ENCODE measurements around the gene VKORC1L1. TPM values are rescaled to one million over a fixed set of nuclear protein-coding genes. Genes with fewer than 3 reads are reported as not detected.
"Not testable (repeated sequence)": the region's sequence is repeated elsewhere in the genome, so short reads cannot be mapped to it uniquely, and the experiment has no call there.

VKORC1L1 gene
- polyA plus RNA-seq, 2 of the 4 experiments (the other 2 are of a cell fraction): 28.3 to 36.7 TPM

DNA sequence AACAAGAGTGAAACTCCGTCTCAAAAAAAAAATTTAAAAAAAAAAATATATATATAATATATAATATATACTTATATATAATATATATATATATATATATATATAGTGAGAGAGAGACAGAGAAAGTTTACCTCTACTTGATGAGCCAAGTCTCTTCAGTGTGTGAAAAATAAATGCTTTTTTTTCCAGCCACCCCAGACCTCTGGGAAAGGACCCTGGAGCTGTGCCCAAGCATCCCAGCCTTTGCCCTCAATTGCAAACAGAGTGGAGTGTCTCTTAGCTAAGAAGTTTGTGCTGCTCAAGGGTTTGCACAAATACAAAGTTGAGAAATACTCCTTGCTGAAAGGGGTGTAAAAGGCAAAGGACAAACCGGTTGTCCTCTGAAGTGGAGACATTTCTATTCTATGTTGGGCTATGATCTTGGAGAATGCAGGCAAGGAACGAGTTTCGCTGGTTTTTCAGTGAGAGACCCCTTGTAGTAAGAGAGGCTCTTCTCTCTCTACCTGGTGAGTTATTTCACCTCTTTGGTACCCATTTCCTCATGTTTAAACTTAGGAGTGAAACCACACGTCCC is 15.5 kb upstream of the VKORC1L1 start:
- H3K4me2 ChIP-seq; ATAC-seq; H3K27ac ChIP-seq; H3K4me3 ChIP-seq; H3K4me1 ChIP-seq; CTCF ChIA-PET; H3K9me3 ChIP-seq; POLR2A ChIA-PET; DNase-seq (ENCODE audit: low read depth in 1 of 2, low spot score in 1 of 2); FAIRE-seq: not testable (repeated sequence)
- 51% methylated on average over 4 of the region's 5 CpGs for WGBS (ENCODE audit: missing lambda C conversion rate)

DNA sequence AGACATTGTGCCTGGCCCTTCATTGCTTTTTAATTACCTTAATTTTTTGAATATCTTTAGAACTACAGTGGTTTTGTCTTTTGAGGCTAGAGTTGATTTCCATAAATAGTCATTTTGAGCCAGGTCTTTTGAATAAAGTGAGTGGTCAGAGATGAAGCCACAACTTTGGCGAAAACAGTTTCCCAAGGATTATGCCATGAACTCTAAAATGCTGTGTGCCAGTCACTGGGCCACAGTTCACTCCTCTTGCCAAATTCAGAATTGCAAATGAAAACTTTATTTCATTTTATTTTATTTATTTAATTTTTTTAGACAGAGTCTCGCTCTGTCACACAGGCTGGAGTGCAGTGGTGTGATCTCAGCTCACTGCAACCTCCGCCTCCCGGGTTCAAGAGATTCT is 14.2 kb upstream of the VKORC1L1 start:
- H3K27ac ChIP-seq; POLR2A ChIA-PET; DNase-seq (ENCODE audit: low read depth in 1 of 2, low spot score in 1 of 2); H3K9me3 ChIP-seq; ATAC-seq; FAIRE-seq; H3K4me1 ChIP-seq; H3K4me2 ChIP-seq; H3K4me3 ChIP-seq: not testable (repeated sequence)
- 93% methylated on average over 4 of the region's 4 CpGs for WGBS (ENCODE audit: missing lambda C conversion rate)
- CTCF ChIA-PET: interaction anchor here (0.6 kb wide), 1 partner anchor 9 kb away, joined by 3 read pairs; no protein-coding TSS in a partner anchor

DNA sequence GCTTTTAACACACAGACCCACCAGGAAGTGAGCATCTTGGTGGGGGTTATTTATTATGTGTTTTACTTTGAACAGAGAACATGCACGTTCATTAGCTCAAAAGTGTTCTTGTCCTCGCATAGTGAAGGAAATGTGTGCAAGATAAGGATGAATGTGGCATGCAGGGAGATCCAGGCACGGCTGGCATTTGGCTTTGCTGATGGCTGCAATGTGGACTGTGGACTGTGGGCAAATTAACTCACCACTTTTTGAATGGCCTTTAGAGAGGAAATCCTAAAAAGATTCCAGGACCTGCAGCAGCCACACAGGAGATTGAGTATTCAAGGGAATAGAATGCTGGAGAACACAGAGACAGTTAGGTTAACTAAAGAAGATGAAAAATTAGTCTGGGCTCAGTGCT is 6.6 kb upstream of the VKORC1L1 start:
- POLR2A ChIA-PET, ATAC-seq: not testable (repeated sequence)

DNA sequence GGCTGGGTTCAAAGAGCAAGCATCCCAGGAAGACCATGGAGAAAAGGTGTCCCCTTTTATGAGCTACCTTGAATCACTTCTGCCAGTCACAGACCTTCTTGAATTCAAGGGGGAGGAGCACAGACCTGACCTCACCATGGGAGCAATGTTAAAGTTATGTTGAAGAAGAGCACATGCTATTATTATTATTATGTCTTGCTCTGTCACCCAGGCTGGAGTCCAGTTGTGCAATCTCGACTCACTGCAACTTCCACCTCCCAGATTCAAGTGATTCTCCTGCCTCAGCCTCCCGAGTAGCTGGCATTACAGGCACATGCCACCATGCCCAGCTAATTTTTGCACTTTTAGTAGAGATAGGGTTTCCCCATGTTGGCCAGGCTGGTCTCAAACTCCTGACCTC is 5.2 kb upstream of the VKORC1L1 start:
- POLR2A ChIA-PET; H3K9me3 ChIP-seq; ATAC-seq; H3K27ac ChIP-seq; H3K4me2 ChIP-seq; DNase-seq (ENCODE audit: low read depth in 1 of 2, low spot score in 1 of 2); H3K4me3 ChIP-seq; FAIRE-seq: not testable (repeated sequence)
- CTCF ChIA-PET: interaction anchor here (0.9 kb wide), 1 partner anchor 9 kb away, joined by 3 read pairs; no protein-coding TSS in a partner anchor
- peaks cover 12% of the 10 kb centered on the region for H3K4me1 ChIP-seq
- 74% methylated on average over 2 of the region's 2 CpGs for WGBS (ENCODE audit: missing lambda C conversion rate)

More for the DNA sequence above, 6.6 kb upstream of the VKORC1L1 start:
- H3K4me1 ChIP-seq; DNase-seq (ENCODE audit: low read depth in 1 of 2, low spot score in 1 of 2); H3K4me3 ChIP-seq; H3K9me3 ChIP-seq; FAIRE-seq; CTCF ChIA-PET; H3K27ac ChIP-seq; H3K4me2 ChIP-seq: not testable (repeated sequence)
- 51% methylated on average over 3 of the region's 3 CpGs for WGBS (ENCODE audit: missing lambda C conversion rate)

DNA sequence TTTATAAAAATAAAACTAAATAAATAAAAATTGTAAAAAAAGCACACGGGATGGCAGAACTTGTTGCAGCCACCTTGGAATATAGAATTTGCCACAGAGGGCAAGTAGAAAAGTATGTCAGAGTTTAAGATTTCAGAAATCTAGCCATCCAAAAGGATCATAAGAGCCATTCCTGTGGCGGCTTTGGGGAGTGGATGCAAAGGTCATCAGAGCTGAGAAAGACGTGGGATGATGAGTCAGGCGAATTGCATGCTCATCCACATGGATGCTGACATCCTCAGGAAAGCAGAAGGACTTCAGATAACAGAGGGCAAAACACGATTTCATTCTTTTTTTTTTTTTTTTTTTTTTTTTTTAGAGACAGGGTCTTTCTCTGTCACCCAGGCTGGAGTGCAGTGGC is 3.6 kb upstream of the VKORC1L1 start:
- DNase-seq (ENCODE audit: low read depth in 1 of 2, low spot score in 1 of 2) (peak in 1 of 2 experiments; percentile 57), ATAC-seq (peak; percentile 53 to 57; a peak in 4 of 6 replicates)
- POLR2A ChIA-PET; FAIRE-seq; H3K4me3 ChIP-seq; CTCF ChIA-PET; H3K9me3 ChIP-seq; TF ChIP-seq FOSL2 (IDR thresholded peaks at IDR 0.05): not testable (repeated sequence)
- Histone ChIP-seq H3K4me1 (peaks cover 12% of the 10 kb centered on the region), H3K27ac (peak overlapping the region; percentile 43 to 70; a peak in 5 of 6 replicates), H3K4me2 (peak overlapping the region; percentile 65)
- TF ChIP-seq FOSL2 (CRISPR knock-in tag; IDR thresholded peaks at IDR 0.05): peak; percentile 60
- peak; percentile 69 for TF ChIP-seq MAFK (IDR thresholded peaks at IDR 0.05; ENCODE audit: partially characterized antibody)
- 16% methylated on average over 5 of the region's 5 CpGs for WGBS (ENCODE audit: missing lambda C conversion rate)

DNA sequence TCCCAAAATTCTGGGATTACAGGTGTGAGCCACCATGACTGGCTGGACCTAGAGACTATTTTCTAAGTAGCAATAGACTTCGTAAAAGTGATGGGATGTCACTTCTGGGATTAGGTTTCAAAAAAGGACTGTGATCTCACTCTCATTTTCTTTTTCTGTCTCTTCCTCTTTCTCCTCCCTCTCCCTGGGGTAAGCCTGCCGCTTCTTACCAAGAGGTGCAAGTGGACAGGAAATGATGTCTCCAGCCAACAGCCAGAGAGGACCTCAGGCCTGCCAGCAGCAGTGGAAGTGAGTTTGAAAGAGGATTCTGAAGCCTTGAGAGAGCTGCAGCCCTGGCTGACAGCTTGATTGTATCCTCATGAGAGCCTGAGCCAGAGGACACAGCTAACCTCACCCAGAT is 1.4 kb upstream of the VKORC1L1 start:
- Histone ChIP-seq H3K27ac (peak overlapping the region in 1 of 2 experiments; percentile 88; a peak in 1 of 6 replicates), H3K4me1 (peaks cover 22% of the 10 kb centered on the region)
- H3K9me3 ChIP-seq; H3K4me2 ChIP-seq; CTCF ChIA-PET; ATAC-seq; DNase-seq (ENCODE audit: low read depth in 1 of 2, low spot score in 1 of 2); POLR2A ChIA-PET; H3K4me3 ChIP-seq; FAIRE-seq: not testable (repeated sequence)
- WGBS (ENCODE audit: missing lambda C conversion rate): 89% methylated on average over 2 of the region's 2 CpGs

DNA sequence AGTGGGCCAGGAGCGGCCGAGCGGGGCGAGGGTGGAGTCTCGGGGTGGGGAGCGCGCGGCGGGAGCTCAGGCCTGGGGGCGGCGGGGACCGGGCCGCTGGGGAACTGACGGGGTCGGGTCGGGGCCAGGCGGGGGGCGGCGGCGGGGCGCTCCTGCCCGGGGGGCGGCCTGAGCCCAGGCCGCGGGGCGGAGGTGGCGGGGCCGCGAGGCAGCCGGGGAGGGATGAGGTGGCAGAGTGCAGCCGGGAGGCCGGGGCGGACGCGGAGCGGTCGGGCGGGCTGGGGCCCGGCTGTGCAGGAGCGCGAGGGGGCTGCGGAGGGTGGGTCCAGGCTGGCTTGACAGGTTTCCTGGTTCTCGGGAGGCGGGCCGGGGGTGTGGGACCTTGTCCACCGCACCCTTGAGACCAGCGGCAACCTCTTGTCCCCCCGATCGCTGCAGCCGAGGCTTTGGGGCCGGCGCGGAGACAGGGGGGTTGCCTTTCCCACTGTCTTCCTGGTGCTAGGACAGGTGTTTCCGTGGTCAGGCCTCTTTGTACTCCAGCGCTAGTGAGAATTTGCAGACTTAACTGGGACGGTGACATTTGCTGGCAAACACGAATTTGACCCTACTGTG is 814 bp downstream of the VKORC1L1 start:
- H3K4me2 ChIP-seq: peak overlapping the region; percentile 96
- peak overlapping the region; percentile 98 for H3K4me3 ChIP-seq
- FAIRE-seq, CTCF ChIA-PET, H3K9me3 ChIP-seq, POLR2A ChIA-PET: not testable (repeated sequence)
- H3K4me1 ChIP-seq: peaks cover 22% of the 10 kb centered on the region
- peak overlapping the region; percentile 91 to 97 for H3K27ac ChIP-seq
- WGBS (ENCODE audit: missing lambda C conversion rate): 2% methylated on average over 9 of the region's 57 CpGs
- ATAC-seq (peak; percentile 37 to 70), DNase-seq (ENCODE audit: low read depth in 1 of 2, low spot score in 1 of 2) (peak in 1 of 2 experiments; percentile 11)

DNA sequence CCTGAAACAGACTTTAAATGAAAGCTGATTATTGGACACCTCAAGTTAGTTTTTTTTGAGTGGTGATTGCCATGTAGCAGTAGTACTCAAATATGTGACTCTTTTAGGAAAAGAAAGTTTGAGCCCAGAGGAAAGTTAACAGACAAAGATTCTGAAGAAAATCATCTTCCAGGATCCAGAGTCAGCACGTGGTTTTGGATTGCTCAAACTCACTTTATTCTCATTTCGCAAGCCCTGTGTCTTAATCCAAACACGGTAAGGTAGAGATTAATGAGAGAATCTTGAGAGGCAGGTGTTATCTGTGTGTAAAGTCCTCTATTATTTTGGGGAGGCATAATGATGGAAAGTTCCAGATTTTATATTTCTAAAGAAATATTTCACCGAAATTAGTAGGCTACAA is 2.8 kb downstream of the VKORC1L1 start:
- H3K9me3 ChIP-seq; ATAC-seq; FAIRE-seq; H3K27ac ChIP-seq; CTCF ChIA-PET; H3K4me2 ChIP-seq; DNase-seq (ENCODE audit: low read depth in 1 of 2, low spot score in 1 of 2); H3K4me3 ChIP-seq; POLR2A ChIA-PET: not testable (repeated sequence)
- WGBS (ENCODE audit: missing lambda C conversion rate): 90% methylated on average over 4 of the region's 4 CpGs
- H3K4me1 ChIP-seq: peaks cover 14% of the 10 kb centered on the region; the same call in 2 of the 3 replicates

DNA sequence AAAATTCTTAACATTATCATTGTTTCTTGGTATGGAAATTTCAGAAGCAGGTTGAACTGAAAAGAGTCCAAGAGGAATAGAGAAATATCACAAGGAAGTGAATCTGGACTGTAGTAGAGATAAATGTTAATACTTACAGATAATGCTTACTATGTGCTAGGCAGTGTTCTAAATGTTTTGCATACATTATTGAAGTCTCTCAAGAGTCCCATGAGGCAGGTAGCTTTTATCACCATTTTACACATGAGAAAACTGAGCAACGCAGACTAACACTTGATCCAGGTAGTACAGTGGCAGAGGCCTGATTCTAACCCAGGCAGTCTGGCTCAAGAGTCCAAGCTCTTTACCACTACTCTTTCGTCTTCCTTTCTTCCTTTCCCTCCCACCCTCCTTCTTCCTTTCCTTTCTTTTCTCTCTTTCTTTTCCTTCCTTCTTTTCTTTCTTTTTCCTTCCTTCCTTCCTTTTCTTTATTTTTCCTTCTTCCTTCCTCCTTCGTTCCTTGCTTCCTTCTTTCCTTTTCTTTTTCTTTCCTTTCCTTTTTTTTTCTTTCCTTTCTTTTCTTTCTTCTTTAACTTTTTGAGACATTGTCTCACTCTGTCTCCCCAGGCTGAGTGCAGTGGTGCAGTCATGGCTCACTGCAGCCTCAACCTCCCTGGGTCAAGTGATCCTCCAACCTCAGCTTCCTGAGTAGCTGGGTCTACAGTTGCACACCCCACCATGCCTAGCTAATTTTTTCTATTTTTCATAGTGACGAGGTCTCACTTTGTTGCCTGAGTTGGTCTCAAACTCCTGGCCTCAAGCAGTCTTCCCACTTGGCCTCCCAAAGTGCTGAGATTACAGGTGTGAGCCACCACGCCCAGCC is 6.6 kb downstream of the VKORC1L1 start:
- 89% methylated on average over 5 of the region's 5 CpGs for WGBS (ENCODE audit: missing lambda C conversion rate)
- POLR2A ChIA-PET; FAIRE-seq; H3K4me3 ChIP-seq; DNase-seq (ENCODE audit: low read depth in 1 of 2, low spot score in 1 of 2); H3K9me3 ChIP-seq; CTCF ChIA-PET; H3K4me2 ChIP-seq; ATAC-seq; H3K4me1 ChIP-seq; H3K27ac ChIP-seq: not testable (repeated sequence)

DNA sequence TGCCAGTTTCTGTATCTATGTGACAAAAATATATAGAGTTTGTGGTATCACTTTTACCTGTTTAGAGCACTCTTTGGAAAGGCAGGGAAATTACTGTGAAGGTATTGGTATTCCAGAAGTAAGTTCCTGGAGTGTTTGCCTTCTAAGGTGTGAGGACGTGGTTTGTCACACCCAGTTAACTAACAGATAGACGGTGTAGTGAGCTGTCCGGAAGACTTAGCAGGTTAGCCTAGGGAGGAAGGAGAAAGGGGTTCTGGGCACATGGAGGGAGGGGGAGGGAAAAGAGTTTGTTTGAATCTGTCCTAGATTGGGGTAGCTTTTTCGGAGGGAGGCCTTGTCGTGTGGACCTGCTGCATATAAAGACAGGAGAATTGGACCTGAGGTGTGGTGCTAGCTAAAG is 7.4 kb downstream of the VKORC1L1 start:
- DNase-seq (ENCODE audit: low read depth in 1 of 2, low spot score in 1 of 2); ATAC-seq; CTCF ChIA-PET; H3K27ac ChIP-seq; H3K4me3 ChIP-seq; H3K4me2 ChIP-seq; H3K9me3 ChIP-seq; POLR2A ChIA-PET; H3K4me1 ChIP-seq; FAIRE-seq: not testable (repeated sequence)
- WGBS (ENCODE audit: missing lambda C conversion rate): 92% methylated on average over 5 of the region's 5 CpGs

DNA sequence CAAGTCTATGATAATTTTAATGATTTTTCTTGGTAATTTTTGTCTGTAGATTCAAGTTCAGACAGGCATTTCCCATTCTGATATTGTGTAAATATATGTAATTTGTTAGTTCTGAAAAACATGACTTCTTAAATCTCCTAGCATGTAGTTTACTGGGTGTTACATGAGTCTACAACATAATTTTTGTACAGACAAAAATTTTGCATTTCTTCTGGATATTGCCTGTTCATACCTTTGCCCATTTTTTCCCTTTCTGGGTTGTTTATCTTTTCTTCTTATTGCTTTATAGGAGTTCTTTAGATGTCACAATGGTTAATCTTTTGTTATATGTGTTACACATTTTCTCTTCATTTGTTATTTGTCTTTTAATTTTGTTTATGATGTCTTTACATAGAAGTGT is 12.1 kb downstream of the VKORC1L1 start:
- FAIRE-seq; CTCF ChIA-PET; H3K9me3 ChIP-seq; ATAC-seq; H3K27ac ChIP-seq; POLR2A ChIA-PET; H3K4me3 ChIP-seq; H3K4me2 ChIP-seq; H3K4me1 ChIP-seq; DNase-seq (ENCODE audit: low read depth in 1 of 2, low spot score in 1 of 2): not testable (repeated sequence)
